Upper lobe of left lung (tissue), 6 donors: ENCODE measurements around the gene ADGRD1. TPM values are rescaled to one million over a fixed set of nuclear protein-coding genes. Genes with fewer than 3 reads are reported as not detected.

ENCODE experiments used
- ATAC-seq, 2 donors: fragments of 200-7000 bp; cut with Tn5 transposase; one replicate each; pipeline ENCODE4 v1.9.1; 2022; ENCODE audit warnings: mild to moderate bottlenecking in 2 of 2, moderate library complexity in 2 of 2; ENCODE audit not compliant: low FRiP score in 2 of 2
- DNase-seq, 2 donors: peaks; one replicate each; pipeline ENCODE4 v3.0.0-alpha.2; 2019 to 2020
- H3K27ac ChIP-seq, 4 donors: fragments of 200-600 bp; sonication (generic); one replicate each; pipeline ENCODE4 v1.5.1; 2016 to 2019
- H3K27me3 ChIP-seq, 4 donors: fragments of 200-600 bp; sonication (generic); one replicate each; pipeline ENCODE4 v1.5.1; 2017 to 2019
- H3K36me3 ChIP-seq, 4 donors: fragments of 200-600 bp; sonication (generic); one replicate each; pipeline ENCODE4 v1.5.1; 2016 to 2019
- H3K4me1 ChIP-seq, 4 donors: fragments of 200-600 bp; sonication (generic); one replicate each; pipeline ENCODE4 v1.5.1; 2018 to 2019
- H3K4me3 ChIP-seq, 4 donors: fragments of 200-600 bp; sonication (generic); one replicate each; pipeline ENCODE4 v1.5.1; 2017 to 2019; ENCODE audit warnings: mild to moderate bottlenecking in 2 of 4, moderate library complexity in 1 of 4
- H3K9me3 ChIP-seq, 4 donors: fragments of 200-600 bp; sonication (generic); one replicate each; pipeline ENCODE4 v1.5.1; 2018 to 2019
- CTCF ChIP-seq, 6 experiments: fragments of 450-650 bp in 4 of 6; fragments of 200-600 bp in 2 of 6; sonication (generic) in 2 of 6; IDR thresholded peaks; one replicate each; pipeline ENCODE4 v1.5.1; 2016 to 2019; ENCODE audit warnings: antibody characterized with exemption in 6 of 6
- EP300 ChIP-seq, 4 donors: sonication (generic); formaldehyde crosslinking; IDR thresholded peaks; one replicate each; pipeline ENCODE4 v1.5.1; 2017; ENCODE audit warnings: antibody characterized with exemption in 4 of 4, control low read depth in 2 of 4
- POLR2A ChIP-seq, 4 donors: fragments of 450-650 bp; IDR thresholded peaks; one replicate each; pipeline ENCODE4 v1.5.1; 2016 to 2017; ENCODE audit warnings: antibody characterized with exemption in 4 of 4, mild to moderate bottlenecking in 2 of 4
- POLR2AphosphoS5 ChIP-seq, 2 donors: sonication (generic); formaldehyde crosslinking; IDR thresholded peaks; one replicate each; pipeline ENCODE4 v1.5.1; 2017; ENCODE audit warnings: antibody characterized with exemption in 2 of 2
- WGBS, 2 donors: methylation state at CpG; one replicate each; pipeline ENCODE4 v1.1.5; 2017 to 2018; 5-methylcytosine and 5-hydroxymethylcytosine counted together
- total RNA-seq, 6 donors: library from RNA; depleted of rRNA in 4 of 6; stranded (reverse); fragments of >200 nt in 4 of 6; gene quantifications; one replicate each; pipeline versions ENCODE4 v1.1.0 to v1.2.1, GENCODE V29; 2016 to 2021
- donor health status: DM: no; HTN: no; CAD: no; lungs with moderate emphysema.
- donor health status: DM: no; HTN: yes; CAD: no; lungs with severe emphysema.

Gene ADGRD1
- total RNA-seq, 6 donors from 2014 or later, result 84.2 to 124 (median 94.7) TPM

- Histone ChIP-seq H3K4me1 (peaks cover 0 to 17% (median 11%) of the 10 kb centered on the region in 4 donors), H3K9me3 (no peaks in the 10 kb centered on the region), H3K36me3 (no peaks in the 10 kb centered on the region), H3K4me3 (no peak overlapping the region), H3K27ac (no peak overlapping the region), H3K27me3 (no peaks in the 10 kb centered on the region)
- no peak for ATAC-seq
- 70 to 77% methylated on average over 13 to 14 of the region's 14 CpGs for WGBS, 2 donors
- TF ChIP-seq CTCF (IDR thresholded peaks at IDR 0.05) (no peak), EP300 (IDR thresholded peaks at IDR 0.05) (no peak), POLR2A (IDR thresholded peaks at IDR 0.05) (no peak), POLR2AphosphoS5 (IDR thresholded peaks at IDR 0.05) (no peak)
- DNase-seq, result no peak
Observed at GRCh38 chr12:130952171-130952954, 1.3 kb upstream of the ADGRD1 start.

- Histone ChIP-seq H3K4me3 (peak overlapping the region; percentile 35 to 57 (median 50)), H3K27ac (peak overlapping the region; percentile 63 to 81 (median 75))
- TF ChIP-seq EP300 (IDR thresholded peaks at IDR 0.05), result no peak
- peak in 1 of 4 donors; percentile 12 for TF ChIP-seq POLR2A (IDR thresholded peaks at IDR 0.05)
- TF ChIP-seq CTCF (IDR thresholded peaks at IDR 0.05), result no peak
- no peak for TF ChIP-seq POLR2AphosphoS5 (IDR thresholded peaks at IDR 0.05)
Observed at GRCh38 chr12:130954544-130954831, 781 bp downstream of the ADGRD1 start.

GRCh38 chr12:130955238-130955816 lies 1.6 kb downstream of the ADGRD1 start:
- 67 to 71% methylated on average over 3 to 10 of the region's 11 CpGs for WGBS, 2 donors
- H3K9me3 ChIP-seq, result no peaks in the 10 kb centered on the region
- H3K4me1 ChIP-seq, result peaks cover 2 to 17% (median 12%) of the 10 kb centered on the region in 4 donors
- peak overlapping the region in 3 of 4 donors; percentile 42 to 57 (median 57) for H3K4me3 ChIP-seq
- no peaks in the 10 kb centered on the region for H3K27me3 ChIP-seq
- H3K27ac ChIP-seq, result peak overlapping the region; percentile 63 to 81 (median 75)
- peak; percentile 64 to 69 for ATAC-seq
- TF ChIP-seq EP300 (IDR thresholded peaks at IDR 0.05) (no peak), POLR2A (IDR thresholded peaks at IDR 0.05) (peak in 2 of 4 donors; percentile 12 to 37), CTCF (IDR thresholded peaks at IDR 0.05) (no peak), POLR2AphosphoS5 (IDR thresholded peaks at IDR 0.05) (peak in 1 of 2 donors; percentile 58)
- H3K36me3 ChIP-seq, result no peaks in the 10 kb centered on the region
- peak in 1 of 2 donors; percentile 22 for DNase-seq

More at GRCh38 chr12:130954544-130954831, 781 bp downstream of the ADGRD1 start:
- Histone ChIP-seq H3K27me3 (no peaks in the 10 kb centered on the region), H3K36me3 (no peaks in the 10 kb centered on the region), H3K9me3 (no peaks in the 10 kb centered on the region), H3K4me1 (peaks cover 0 to 17% (median 12%) of the 10 kb centered on the region in 4 donors)
- peak; percentile 38 to 81 for ATAC-seq
- 55 to 61% methylated on average over 9 of the region's 9 CpGs for WGBS, 2 donors
- peak in 1 of 2 donors; percentile 79 for DNase-seq

DNA sequence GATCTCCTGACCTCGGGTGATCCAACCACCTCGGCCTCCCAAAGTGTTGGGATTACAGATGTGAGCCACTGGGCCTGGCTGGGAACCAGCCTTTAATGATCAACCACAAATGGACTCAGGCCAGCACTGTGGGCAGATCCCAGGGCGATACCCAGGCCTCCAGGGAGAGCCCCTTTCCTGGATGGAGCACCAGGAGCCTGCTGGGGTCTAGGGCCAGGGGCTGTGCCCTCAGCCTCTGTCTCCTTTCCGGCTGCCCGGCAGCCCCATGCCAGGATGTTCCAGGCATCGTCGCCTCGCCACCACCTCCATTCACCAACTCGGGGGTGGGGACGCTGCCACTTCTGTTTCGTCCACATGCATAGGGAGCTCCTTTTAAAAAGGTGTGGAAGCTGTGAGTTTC lies 2.3 kb downstream of the ADGRD1 start:
- Histone ChIP-seq H3K27ac (peak overlapping the region; percentile 25 to 81 (median 75)), H3K4me3 (peak overlapping the region; percentile 10 to 57 (median 50)), H3K9me3 (no peaks in the 10 kb centered on the region), H3K36me3 (no peaks in the 10 kb centered on the region), H3K4me1 (peaks cover 2 to 17% (median 12%) of the 10 kb centered on the region in 4 donors), H3K27me3 (no peaks in the 10 kb centered on the region)
- DNase-seq (peak in 1 of 2 donors; percentile 40), ATAC-seq (no peak)
- WGBS, 2 donors, result 86 to 89% methylated on average over 9 to 11 of the region's 11 CpGs
- no peak for TF ChIP-seq POLR2A (IDR thresholded peaks at IDR 0.05)
- no peak for TF ChIP-seq CTCF (IDR thresholded peaks at IDR 0.05)
- no peak for TF ChIP-seq POLR2AphosphoS5 (IDR thresholded peaks at IDR 0.05)
- no peak for TF ChIP-seq EP300 (IDR thresholded peaks at IDR 0.05)
